GM23248 (cell line): ENCODE results near the gene RCAN2. TPM values are rescaled to one million over a fixed set of nuclear protein-coding genes. Genes with fewer than 3 reads are reported as not detected.

Experiments
- DNase-seq: peaks from one replicate; pipeline ENCODE4 v3.0.0-alpha.2; 2015
- H2AFZ ChIP-seq: fragments of 200-600 bp; sonication (generic); 2 replicates; pipeline ENCODE4 v1.6.1; 2016; ENCODE audit warnings: antibody characterized with exemption
- H3F3A ChIP-seq: fragments of 200-600 bp; sonication (generic); 2 replicates; pipeline ENCODE4 v1.6.1; 2016; ENCODE audit warnings: mild to moderate bottlenecking, antibody characterized with exemption, mixed run types; ENCODE audit not compliant: insufficient read depth
- H3K27ac ChIP-seq: fragments of 200-600 bp; sonication (generic); 2 replicates; pipeline ENCODE4 v1.5.1; 2016; ENCODE audit warnings: mild to moderate bottlenecking
- H3K27me3 ChIP-seq: fragments of 200-600 bp; sonication (generic); replicated peaks from 2 replicates; pipeline ENCODE4 v1.6.1; 2016; ENCODE audit warnings: mild to moderate bottlenecking; ENCODE audit not compliant: insufficient read depth
- H3K36me3 ChIP-seq: fragments of 200-600 bp; sonication (generic); 2 replicates; pipeline ENCODE4 v1.6.1; 2016; ENCODE audit warnings: low read depth, mild to moderate bottlenecking
- H3K4me1 ChIP-seq: fragments of 200-600 bp; sonication (generic); 2 replicates; pipeline ENCODE4 v1.6.1; 2016; ENCODE audit warnings: mild to moderate bottlenecking; ENCODE audit not compliant: insufficient read depth
- H3K4me2 ChIP-seq: fragments of 200-600 bp; sonication (generic); one replicate; pipeline ENCODE4 v1.6.1; 2016; ENCODE audit warnings: mild to moderate bottlenecking; ENCODE audit not compliant: unreplicated experiment
- H3K4me3 ChIP-seq: fragments of 200-600 bp; sonication (generic); 2 replicates; pipeline ENCODE4 v1.5.1; 2016; ENCODE audit warnings: mild to moderate bottlenecking
- H3K79me2 ChIP-seq: fragments of 200-600 bp; sonication (generic); 2 replicates; pipeline ENCODE4 v1.6.1; 2016; ENCODE audit warnings: mild to moderate bottlenecking; ENCODE audit not compliant: insufficient read depth
- H3K9ac ChIP-seq: fragments of 200-600 bp; sonication (generic); 2 replicates; pipeline ENCODE4 v1.6.1; 2016; ENCODE audit warnings: mild to moderate bottlenecking
- H3K9me2 ChIP-seq: fragments of 200-600 bp; sonication (generic); 2 replicates; pipeline ENCODE4 v1.6.1; 2016; ENCODE audit warnings: mixed run types, mild to moderate bottlenecking, moderate library complexity; ENCODE audit not compliant: insufficient read depth
- H3K9me3 ChIP-seq: fragments of 200-600 bp; sonication (generic); one replicate; pipeline ENCODE4 v1.6.1; 2017; ENCODE audit warnings: low read depth
- H4K20me1 ChIP-seq: fragments of 200-600 bp; sonication (generic); 2 replicates; pipeline ENCODE4 v1.6.0; 2016; ENCODE audit not compliant: insufficient read depth
- EZH2 ChIP-seq: fragments of 200-600 bp; sonication (generic); IDR thresholded peaks from 2 replicates; pipeline ENCODE4 v1.6.1; 2018; ENCODE audit warnings: antibody characterized with exemption, mild to moderate bottlenecking; ENCODE audit not compliant: insufficient read depth, poor library complexity, severe bottlenecking
- EZH2phosphoT487 ChIP-seq: fragments of 200-600 bp; sonication (generic); IDR thresholded peaks from 2 replicates; pipeline ENCODE4 v1.6.1; 2018; ENCODE audit warnings: antibody characterized with exemption, moderate library complexity, mild to moderate bottlenecking, low read depth; ENCODE audit not compliant: insufficient read depth
- WGBS, 2 experiments: methylation state at CpG; one replicate each; pipeline ENCODE4 v1.1.6; 2015 to 2017; ENCODE audit warnings: low lambda C conversion rate in 2 of 2, low coverage in 1 of 2; ENCODE audit errors: missing lambda C conversion rate in 2 of 2; 5-methylcytosine and 5-hydroxymethylcytosine counted together
- in situ Hi-C: fragments of 300-500 bp; cut with MboI; formaldehyde crosslinking; loops from 2 replicates; pipeline ENCODE4 v1.15.0; 2020
- polyA plus RNA-seq: library from polyadenylated mRNA; unstranded; fragments of >200 nt; fragmentation: Nextera tagmentation; extraction: Ambion mirVana; gene quantifications from 2 replicates; pipeline ENCODE4 v1.2.1, GENCODE V29; 2016
- total RNA-seq: library from RNA; depleted of rRNA; stranded (reverse); fragments of >200 nt; shearing (Covaris generic); gene quantifications from 2 replicates; pipeline ENCODE4 v1.2.3, GENCODE V29; 2014

Gene RCAN2
- total and polyA plus RNA-seq, 2 experiments from 2014 or later: 6.5 to 8.8 TPM

GRCh38 chr6:46352541-46353268 is 138.5 kb downstream of the RCAN2 start:
- TF ChIP-seq EZH2: no peak
- no peak for TF ChIP-seq EZH2phosphoT487
- in situ Hi-C loops: no loop called here
- no peaks in the 10 kb centered on the region for H3K27me3 ChIP-seq
- 92 to 98% methylated on average over 2 of the region's 2 CpGs for WGBS, 2 experiments
- H3K9ac ChIP-seq: no peak overlapping the region
- H3K4me2 ChIP-seq: no peak overlapping the region
- no peaks in the 10 kb centered on the region for H3K9me2 ChIP-seq
- no peaks in the 10 kb centered on the region for H3K79me2 ChIP-seq
- H2AFZ ChIP-seq: no peak overlapping the region
- no peaks in the 10 kb centered on the region for H3F3A ChIP-seq
- no peak for DNase-seq
- no peaks in the 10 kb centered on the region for H3K36me3 ChIP-seq
- H4K20me1 ChIP-seq: no peaks in the 10 kb centered on the region; the same call in 1 of the 2 replicates
- H3K4me3 ChIP-seq: no peak overlapping the region
- H3K27ac ChIP-seq: no peak overlapping the region
- no peaks in the 10 kb centered on the region for H3K9me3 ChIP-seq
- no peaks in the 10 kb centered on the region for H3K4me1 ChIP-seq

- H3K9me2 ChIP-seq: no peaks in the 10 kb centered on the region
- H3K27ac ChIP-seq: no peak overlapping the region
- no peaks in the 10 kb centered on the region for H3K27me3 ChIP-seq
- H4K20me1 ChIP-seq: no peaks in the 10 kb centered on the region; the same call in 1 of the 2 replicates
- in situ Hi-C loops: no loop called here
- no peaks in the 10 kb centered on the region for H3K36me3 ChIP-seq
- no peak overlapping the region for H3K4me2 ChIP-seq
- H3K79me2 ChIP-seq: no peaks in the 10 kb centered on the region
- no peaks in the 10 kb centered on the region for H3K9me3 ChIP-seq
- TF ChIP-seq EZH2phosphoT487 (no peak), EZH2 (no peak)
- DNase-seq: no peak
- WGBS, 2 experiments: 38 to 44% methylated on average over 1 of the region's 1 CpG
- H3F3A ChIP-seq: no peaks in the 10 kb centered on the region
- H3K4me3 ChIP-seq: no peak overlapping the region
- no peak overlapping the region for H2AFZ ChIP-seq
- H3K9ac ChIP-seq: no peak overlapping the region
- H3K4me1 ChIP-seq: no peaks in the 10 kb centered on the region
These were observed 140.5 kb downstream of the RCAN2 start for GRCh38 chr6:46350714-46351113.

GRCh38 chr6:46347669-46348068 is 143.6 kb downstream of the RCAN2 start:
- TF ChIP-seq EZH2phosphoT487 (no peak), EZH2 (no peak)
- no peak overlapping the region for H3K27ac ChIP-seq
- H3K36me3 ChIP-seq: no peaks in the 10 kb centered on the region
- no peak overlapping the region for H2AFZ ChIP-seq
- no peak overlapping the region for H3K4me2 ChIP-seq
- in situ Hi-C loops: no loop called here
- DNase-seq: no peak
- no peaks in the 10 kb centered on the region; the same call in 1 of the 2 replicates for H4K20me1 ChIP-seq
- no peaks in the 10 kb centered on the region for H3K9me2 ChIP-seq
- H3K4me1 ChIP-seq: no peaks in the 10 kb centered on the region
- WGBS, 2 experiments: 83 to 85% methylated on average over 3 of the region's 3 CpGs
- H3K9me3 ChIP-seq: no peaks in the 10 kb centered on the region
- no peaks in the 10 kb centered on the region for H3K79me2 ChIP-seq
- no peaks in the 10 kb centered on the region for H3K27me3 ChIP-seq
- no peak overlapping the region for H3K9ac ChIP-seq
- no peaks in the 10 kb centered on the region for H3F3A ChIP-seq
- H3K4me3 ChIP-seq: no peak overlapping the region

- H3K4me3 ChIP-seq: no peak overlapping the region
- no peaks in the 10 kb centered on the region for H3K9me3 ChIP-seq
- H3K9ac ChIP-seq: no peak overlapping the region
- no peaks in the 10 kb centered on the region for H4K20me1 ChIP-seq
- H3K27me3 ChIP-seq: no peaks in the 10 kb centered on the region
- H3K79me2 ChIP-seq: no peaks in the 10 kb centered on the region
- no peak for DNase-seq
- no peak overlapping the region for H3K4me2 ChIP-seq
- H2AFZ ChIP-seq: no peak overlapping the region
- no peaks in the 10 kb centered on the region for H3K9me2 ChIP-seq
- 64 to 66% methylated on average over 2 of the region's 2 CpGs for WGBS, 2 experiments
- no peaks in the 10 kb centered on the region; the same call in 1 of the 2 replicates for H3K4me1 ChIP-seq
- in situ Hi-C loops: no loop called here
- H3K27ac ChIP-seq: no peak overlapping the region
- TF ChIP-seq EZH2phosphoT487 (no peak), EZH2 (no peak)
- no peaks in the 10 kb centered on the region for H3K36me3 ChIP-seq
- no peaks in the 10 kb centered on the region for H3F3A ChIP-seq
These were observed 151.0 kb downstream of the RCAN2 start for GRCh38 chr6:46340246-46340645.
